Activated CD4-positive, alpha-beta T cell treated with anti-CD3 and anti-CD28 coated beads, Interleukin-2, amount 10 ng/mL, durations not matched to agents 24 days and 14 days (primary cell): ENCODE measurements around the gene ADGRG2. TPM values are rescaled to one million over a fixed set of nuclear protein-coding genes. Genes with fewer than 3 reads are reported as not detected.

Source experiments
- DNase-seq: peaks from one replicate; pipeline ENCODE4 v3.0.0; 2022
- H3K27ac Mint-ChIP-seq: one replicate; pipeline ENCODE4 v1.8.0; 2022; ENCODE audit warnings: mild to moderate bottlenecking, mixed read lengths
- H3K27me3 Mint-ChIP-seq: one replicate; pipeline ENCODE4 v1.8.0; 2022; ENCODE audit warnings: mixed read lengths
- H3K36me3 Mint-ChIP-seq: one replicate; pipeline ENCODE4 v1.8.0; 2022; ENCODE audit warnings: low read depth, mild to moderate bottlenecking, mixed read lengths
- H3K4me1 Mint-ChIP-seq: one replicate; pipeline ENCODE4 v1.8.0; 2021; ENCODE audit warnings: mixed read lengths
- H3K4me3 Mint-ChIP-seq: one replicate; pipeline ENCODE4 v1.8.0; 2022; ENCODE audit warnings: mild to moderate bottlenecking, moderate library complexity, mixed read lengths
- H3K9me3 Mint-ChIP-seq: one replicate; pipeline ENCODE4 v1.8.0; 2021; ENCODE audit warnings: mixed read lengths
- intact Hi-C: fragments of 100-400 bp; cut with micrococcal nuclease; formaldehyde crosslinking; loops from one replicate; pipeline ENCODE4 v1.15.1; 2023
- total RNA-seq: library from RNA; stranded (reverse); gene quantifications from 2 replicates; pipeline ENCODE4 v1.2.3, GENCODE V29; 2022

ADGRG2 gene
- total RNA-seq: not detected in 2 replicates

DNA sequence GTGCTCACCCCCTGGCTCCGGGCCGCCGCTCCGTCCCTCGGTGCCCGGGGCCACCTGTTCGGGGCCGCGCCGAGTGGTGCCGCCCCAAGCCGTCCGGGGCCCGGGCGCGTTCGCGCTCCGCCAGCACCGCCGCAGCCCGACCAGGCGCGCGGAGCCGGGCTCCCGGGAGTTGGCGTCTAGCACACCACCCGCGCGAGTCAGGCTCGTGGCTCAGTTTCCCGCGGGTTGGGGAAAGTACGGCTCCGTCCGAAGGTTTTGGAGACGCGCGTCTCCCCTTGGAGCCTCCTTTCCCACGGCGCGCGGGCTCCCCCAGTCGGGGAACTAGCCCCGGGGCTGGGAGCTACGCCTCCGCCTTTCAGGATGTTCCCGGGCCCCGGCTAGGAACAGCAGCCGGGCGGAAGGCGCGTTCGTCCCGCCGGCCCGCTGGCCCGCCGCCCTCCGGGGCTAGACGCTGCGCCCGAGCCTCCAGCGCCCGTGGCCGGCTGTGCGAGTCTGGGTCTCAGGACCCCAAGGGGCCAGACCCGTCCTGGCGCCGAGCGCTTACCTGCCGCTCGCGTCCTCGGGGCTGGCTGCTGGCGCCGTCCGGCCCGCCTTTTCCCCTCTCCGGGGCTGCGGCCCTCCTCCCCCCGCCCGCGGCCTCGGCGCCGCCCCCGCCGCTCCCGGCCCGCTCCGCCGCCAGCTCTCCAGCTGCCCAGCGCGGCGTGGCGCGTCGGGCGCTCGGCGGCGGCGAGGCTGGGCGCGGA is at the start of gene ADGRG2:
Gene ADGRG2, minus strand, starts transcription at position 571 of the 743 bp plus-strand sequence. CDS start 53,634 bp downstream, outside the sequence.
- Mint-ChIP-seq H3K4me3 (no peak within 1 kb of the TSS), H3K9me3 (no peaks in the 10 kb centered on the region), H3K27me3 (peaks cover 33% of the 10 kb centered on the region), H3K4me1 (no peaks in the 10 kb centered on the region), H3K27ac (no peak within 1 kb of the TSS), H3K36me3 (no peaks in the 10 kb centered on the region)
- intact Hi-C loops: no loop called here
- DNase-seq: no peak

DNA sequence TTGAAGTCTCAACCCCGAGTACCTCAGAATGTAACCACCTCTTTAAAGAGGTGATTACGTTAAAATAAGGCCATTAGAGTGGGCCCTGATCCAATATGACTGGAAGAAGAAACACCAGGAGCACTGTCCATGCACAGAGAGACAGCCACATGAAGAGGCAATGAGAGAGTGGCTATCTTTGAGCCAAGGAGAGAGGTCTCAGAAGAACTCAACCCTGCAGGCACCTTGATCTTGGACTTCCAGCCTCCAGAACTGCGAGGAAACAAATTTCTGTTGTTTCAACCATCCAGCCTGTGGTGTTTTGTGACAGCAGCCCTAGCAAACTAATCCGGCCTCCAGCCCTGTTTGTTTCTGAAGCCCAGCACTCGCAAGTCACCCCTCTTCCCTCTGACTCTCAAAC is 46.3 kb upstream of the ADGRG2 start:
- intact Hi-C loops: no loop called here
- DNase-seq: no peak
- no peak overlapping the region for H3K4me3 Mint-ChIP-seq
- no peak overlapping the region for H3K27ac Mint-ChIP-seq
- H3K4me1 Mint-ChIP-seq: no peaks in the 10 kb centered on the region
- H3K9me3 Mint-ChIP-seq: no peaks in the 10 kb centered on the region
- no peaks in the 10 kb centered on the region for H3K36me3 Mint-ChIP-seq
- no peaks in the 10 kb centered on the region for H3K27me3 Mint-ChIP-seq

GRCh38 chrX:19162851-19163250 is 40.6 kb upstream of the ADGRG2 start:
- Mint-ChIP-seq H3K4me3 (no peak overlapping the region), H3K27ac (no peak overlapping the region), H3K9me3 (no peaks in the 10 kb centered on the region), H3K4me1 (no peaks in the 10 kb centered on the region), H3K36me3 (no peaks in the 10 kb centered on the region), H3K27me3 (no peaks in the 10 kb centered on the region)
- DNase-seq: no peak
- intact Hi-C loops: no loop called here

GRCh38 chrX:19156186-19156585 is 33.9 kb upstream of the ADGRG2 start:
- H3K27ac Mint-ChIP-seq: no peak overlapping the region

DNA sequence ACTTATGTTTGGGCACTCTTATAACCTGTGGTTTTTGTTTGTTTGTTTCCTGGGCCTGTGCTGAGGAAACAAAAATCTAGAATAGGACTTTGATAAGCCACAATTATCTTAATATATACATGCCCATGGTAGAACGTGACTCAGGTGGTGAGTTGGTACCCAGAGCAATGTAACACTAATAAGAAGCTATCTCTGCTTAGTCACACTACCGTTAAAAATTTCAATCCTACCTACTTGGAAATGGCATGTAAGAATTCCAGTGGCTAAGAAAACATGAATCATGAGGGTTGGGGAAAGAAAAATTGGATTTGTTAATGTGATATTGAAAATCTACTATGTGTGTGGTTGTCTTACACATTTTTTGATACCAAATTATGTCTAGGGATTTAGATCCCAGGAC is 30.5 kb upstream of the ADGRG2 start:
- no peaks in the 10 kb centered on the region for H3K27me3 Mint-ChIP-seq
- no peaks in the 10 kb centered on the region for H3K36me3 Mint-ChIP-seq
- H3K4me3 Mint-ChIP-seq: no peak overlapping the region
- no peaks in the 10 kb centered on the region for H3K4me1 Mint-ChIP-seq
- DNase-seq: no peak
- H3K27ac Mint-ChIP-seq: no peak overlapping the region
- no peaks in the 10 kb centered on the region for H3K9me3 Mint-ChIP-seq
- intact Hi-C loops: no loop called here

More at GRCh38 chrX:19156186-19156585, 33.9 kb upstream of the ADGRG2 start:
- Mint-ChIP-seq H3K9me3 (no peaks in the 10 kb centered on the region), H3K36me3 (no peaks in the 10 kb centered on the region), H3K4me1 (no peaks in the 10 kb centered on the region), H3K27me3 (no peaks in the 10 kb centered on the region), H3K4me3 (no peak overlapping the region)
- no peak for DNase-seq
- intact Hi-C loops: no loop called here

- no peak for DNase-seq
- Mint-ChIP-seq H3K4me3 (no peak overlapping the region), H3K27ac (no peak overlapping the region), H3K27me3 (no peaks in the 10 kb centered on the region), H3K4me1 (no peaks in the 10 kb centered on the region), H3K9me3 (no peaks in the 10 kb centered on the region), H3K36me3 (no peaks in the 10 kb centered on the region)
- intact Hi-C loops: no loop called here
Observed at GRCh38 chrX:19137067-19137466, 14.8 kb upstream of the ADGRG2 start.

GRCh38 chrX:19133784-19134183 is 11.5 kb upstream of the ADGRG2 start:
- H3K4me3 Mint-ChIP-seq: no peak overlapping the region
- intact Hi-C loops: no loop called here

DNA sequence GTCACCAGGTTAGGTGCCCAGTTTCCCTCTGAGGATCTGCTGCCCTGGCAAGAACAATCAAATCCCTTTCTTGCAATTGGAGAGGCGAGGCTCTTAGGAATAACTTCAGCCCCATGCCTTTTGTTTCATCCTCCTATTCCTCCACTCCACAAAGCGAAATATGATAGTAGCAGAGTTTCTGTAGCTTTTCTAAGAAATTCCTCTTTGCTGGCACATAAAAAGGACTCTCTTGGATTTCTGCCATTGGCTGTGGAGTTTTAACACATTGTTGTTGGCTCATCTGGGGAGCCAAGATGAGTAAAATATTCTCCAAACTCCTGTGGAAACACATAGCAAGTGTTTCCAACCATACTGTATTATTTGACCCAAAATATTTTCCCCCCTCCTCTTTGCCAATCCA is 11.0 kb upstream of the ADGRG2 start:
- Mint-ChIP-seq H3K4me3 (no peak overlapping the region), H3K27ac (no peak overlapping the region), H3K27me3 (no peaks in the 10 kb centered on the region), H3K9me3 (no peaks in the 10 kb centered on the region), H3K4me1 (no peaks in the 10 kb centered on the region), H3K36me3 (no peaks in the 10 kb centered on the region)
- intact Hi-C loops: no loop called here
- no peak for DNase-seq

More at GRCh38 chrX:19133784-19134183, 11.5 kb upstream of the ADGRG2 start:
- H3K27ac Mint-ChIP-seq: no peak overlapping the region
- no peaks in the 10 kb centered on the region for H3K27me3 Mint-ChIP-seq
- H3K36me3 Mint-ChIP-seq: no peaks in the 10 kb centered on the region
- no peaks in the 10 kb centered on the region for H3K4me1 Mint-ChIP-seq
- no peak for DNase-seq
- no peaks in the 10 kb centered on the region for H3K9me3 Mint-ChIP-seq

- Mint-ChIP-seq H3K4me1 (no peaks in the 10 kb centered on the region), H3K27me3 (no peaks in the 10 kb centered on the region), H3K27ac (no peak overlapping the region), H3K36me3 (no peaks in the 10 kb centered on the region), H3K4me3 (no peak overlapping the region), H3K9me3 (no peaks in the 10 kb centered on the region)
- intact Hi-C loops: no loop called here
- no peak for DNase-seq
Observed at GRCh38 chrX:19130628-19131027, 8.4 kb upstream of the ADGRG2 start.

- H3K36me3 Mint-ChIP-seq: no peaks in the 10 kb centered on the region
- intact Hi-C loops: no loop called here
- no peak for DNase-seq
- H3K27ac Mint-ChIP-seq: no peak overlapping the region
- H3K27me3 Mint-ChIP-seq: peaks cover 2% of the 10 kb centered on the region
- no peaks in the 10 kb centered on the region for H3K4me1 Mint-ChIP-seq
- H3K9me3 Mint-ChIP-seq: no peaks in the 10 kb centered on the region
- H3K4me3 Mint-ChIP-seq: no peak overlapping the region
Observed at GRCh38 chrX:19129694-19130093, 7.4 kb upstream of the ADGRG2 start.

- Mint-ChIP-seq H3K36me3 (no peaks in the 10 kb centered on the region), H3K27ac (no peak overlapping the region), H3K27me3 (peaks cover 17% of the 10 kb centered on the region), H3K9me3 (no peaks in the 10 kb centered on the region), H3K4me3 (no peak overlapping the region), H3K4me1 (no peaks in the 10 kb centered on the region)
- DNase-seq: no peak
- intact Hi-C loops: no loop called here
Observed at GRCh38 chrX:19127649-19128168, 5.4 kb upstream of the ADGRG2 start.

DNA sequence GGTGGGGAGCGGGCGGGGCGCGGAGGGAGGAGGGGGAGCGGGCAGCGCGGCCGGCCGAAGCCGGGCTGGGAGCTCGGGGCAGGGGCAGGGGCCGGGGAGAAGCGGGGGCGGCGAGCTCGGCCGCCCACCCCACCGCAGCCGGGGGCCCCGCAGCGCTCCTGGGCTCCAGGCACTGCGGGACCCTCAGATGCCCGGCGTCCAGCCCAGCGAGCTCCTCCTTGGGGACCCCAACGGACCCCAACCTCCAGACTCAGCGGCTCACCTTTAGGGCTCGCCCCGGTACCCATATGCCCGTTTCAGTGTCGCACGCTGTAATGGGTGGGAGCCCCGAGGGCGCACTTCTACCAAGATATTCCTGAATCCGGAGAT is 357 bp upstream of the ADGRG2 start:
- Mint-ChIP-seq H3K4me3 (no peak overlapping the region), H3K4me1 (no peaks in the 10 kb centered on the region), H3K9me3 (no peaks in the 10 kb centered on the region), H3K36me3 (no peaks in the 10 kb centered on the region), H3K27me3 (peaks cover 33% of the 10 kb centered on the region), H3K27ac (no peak overlapping the region)
- DNase-seq: no peak
- intact Hi-C loops: no loop called here

DNA sequence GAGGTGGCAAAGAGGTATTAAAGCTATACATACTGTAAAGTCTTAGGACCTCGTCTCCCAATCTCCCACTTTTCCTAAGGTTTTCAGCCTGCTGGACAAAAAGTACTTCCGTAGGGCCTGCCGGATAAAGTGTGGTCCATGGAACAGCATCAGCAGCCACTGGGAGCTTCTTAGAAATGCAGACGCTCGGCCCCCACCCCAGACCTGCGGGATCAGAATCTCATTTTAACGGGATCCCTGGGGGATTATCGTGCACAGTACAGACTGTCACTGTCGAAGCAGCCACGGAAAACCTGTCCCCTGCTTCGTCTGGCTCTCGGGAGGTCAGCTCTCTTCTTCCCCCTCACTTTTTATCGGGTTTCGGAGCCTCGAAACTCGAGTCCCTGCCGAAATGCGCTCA is 802 bp downstream of the ADGRG2 start:
- H3K36me3 Mint-ChIP-seq: no peaks in the 10 kb centered on the region
- no peaks in the 10 kb centered on the region for H3K4me1 Mint-ChIP-seq
- H3K27me3 Mint-ChIP-seq: peaks cover 35% of the 10 kb centered on the region
- no peak for DNase-seq
- H3K9me3 Mint-ChIP-seq: no peaks in the 10 kb centered on the region
- no peak overlapping the region for H3K27ac Mint-ChIP-seq
- intact Hi-C loops: no loop called here
- H3K4me3 Mint-ChIP-seq: no peak overlapping the region

GRCh38 chrX:19110642-19111041 is 11.6 kb downstream of the ADGRG2 start:
- Mint-ChIP-seq H3K27ac (no peak overlapping the region), H3K9me3 (no peaks in the 10 kb centered on the region), H3K4me1 (no peaks in the 10 kb centered on the region)

GRCh38 chrX:19107035-19107434 is 15.2 kb downstream of the ADGRG2 start:
- intact Hi-C loops: no loop called here
- Mint-ChIP-seq H3K27ac (no peak overlapping the region), H3K27me3 (no peaks in the 10 kb centered on the region), H3K4me3 (no peak overlapping the region), H3K9me3 (no peaks in the 10 kb centered on the region), H3K4me1 (no peaks in the 10 kb centered on the region), H3K36me3 (no peaks in the 10 kb centered on the region)
- DNase-seq: no peak

More at GRCh38 chrX:19110642-19111041, 11.6 kb downstream of the ADGRG2 start:
- no peaks in the 10 kb centered on the region for H3K27me3 Mint-ChIP-seq
- no peak for DNase-seq
- no peaks in the 10 kb centered on the region for H3K36me3 Mint-ChIP-seq
- H3K4me3 Mint-ChIP-seq: no peak overlapping the region
- intact Hi-C loops: no loop called here
